ENCODE results near the gene WDR20.

The WDR20 gene

GRCh38 chr14:102182936-102183619 is 43.4 kb downstream of the WDR20 start:
- no peaks in the 10 kb centered on the region for H3K36me3 ChIP-seq (ENCODE audit: insufficient read depth, low read length)
- no peaks in the 10 kb centered on the region for H3K9me3 ChIP-seq (ENCODE audit: low read length)
- H3K4me3 ChIP-seq (ENCODE audit: low read length): no peak overlapping the region
- peaks cover 46% of the 10 kb centered on the region for H3K4me1 ChIP-seq (ENCODE audit: insufficient read depth, low read length)
- no peaks in the 10 kb centered on the region for H3K27me3 ChIP-seq (ENCODE audit: insufficient read depth, low read length)
- H2AFZ ChIP-seq (ENCODE audit: low read depth, low read length): no peak overlapping the region

DNA sequence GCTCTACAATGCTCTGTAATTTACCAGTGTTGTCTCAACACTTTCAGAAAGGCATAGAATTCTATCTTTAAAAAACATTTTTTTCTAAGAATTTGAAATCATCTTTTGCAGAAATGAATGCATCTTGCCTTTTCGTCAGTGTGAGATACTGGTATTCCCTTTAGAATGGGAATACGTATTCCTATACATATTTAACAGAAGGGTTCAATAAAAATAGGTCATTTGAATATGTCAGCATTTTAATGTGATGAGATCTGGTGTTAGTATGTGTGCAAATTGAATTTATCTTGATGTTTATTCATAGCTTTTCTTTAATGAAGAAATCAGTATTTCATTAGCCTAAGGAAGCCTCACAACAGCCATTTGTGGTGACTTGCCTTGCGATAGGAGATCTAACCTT is 44.2 kb downstream of the WDR20 start:
- no peak overlapping the region for H2AFZ ChIP-seq (ENCODE audit: low read depth, low read length)
- no peaks in the 10 kb centered on the region for H3K9me3 ChIP-seq (ENCODE audit: low read length)
- H3K27me3 ChIP-seq (ENCODE audit: insufficient read depth, low read length): no peaks in the 10 kb centered on the region
- H3K36me3 ChIP-seq (ENCODE audit: insufficient read depth, low read length): no peaks in the 10 kb centered on the region
- peak overlapping the region; percentile 33 for H3K4me3 ChIP-seq (ENCODE audit: low read length)
- peaks cover 46% of the 10 kb centered on the region for H3K4me1 ChIP-seq (ENCODE audit: insufficient read depth, low read length)

DNA sequence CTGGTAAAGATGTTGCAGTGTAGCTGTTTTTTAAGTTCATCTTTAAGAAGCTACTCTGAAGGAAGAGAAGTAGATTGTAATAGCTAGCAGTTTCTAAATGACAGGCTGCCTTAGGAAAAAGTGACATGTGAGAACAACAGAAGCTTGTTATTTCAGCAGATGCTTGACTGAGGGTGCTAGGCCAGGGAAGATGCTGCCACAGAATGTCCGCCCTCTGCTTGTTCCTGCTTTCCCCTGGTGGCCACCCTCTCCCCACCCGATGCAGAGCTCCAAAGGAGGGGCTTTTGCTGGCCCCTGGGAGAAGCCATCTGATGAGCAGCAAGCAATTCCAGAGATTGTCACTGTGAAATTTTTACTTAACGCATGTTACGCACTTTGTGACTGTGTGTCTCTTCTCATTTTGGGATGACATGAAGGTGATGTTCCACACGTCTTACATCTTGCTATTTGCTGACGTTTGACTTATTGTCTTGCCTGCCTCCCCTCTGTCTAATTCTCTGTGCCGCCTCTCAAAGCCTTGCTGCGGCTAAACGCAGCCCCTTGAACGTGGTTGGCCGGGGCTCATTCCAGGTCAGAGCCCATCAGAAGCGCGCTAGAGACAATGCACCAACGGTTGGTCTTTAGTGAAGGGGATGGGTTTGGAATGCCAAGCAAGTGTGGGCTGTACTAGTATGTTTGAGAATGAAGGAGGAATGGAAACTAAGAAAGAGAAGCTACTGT is 44.8 kb downstream of the WDR20 start:
- no peaks in the 10 kb centered on the region for H3K9me3 ChIP-seq (ENCODE audit: low read length)
- H3K27me3 ChIP-seq (ENCODE audit: insufficient read depth, low read length): no peaks in the 10 kb centered on the region
- peak overlapping the region; percentile 33 for H3K4me3 ChIP-seq (ENCODE audit: low read length)
- peaks cover 46% of the 10 kb centered on the region for H3K4me1 ChIP-seq (ENCODE audit: insufficient read depth, low read length)
- no peak overlapping the region for H2AFZ ChIP-seq (ENCODE audit: low read depth, low read length)
- no peaks in the 10 kb centered on the region for H3K36me3 ChIP-seq (ENCODE audit: insufficient read depth, low read length)

GRCh38 chr14:102185360-102185759 is 45.7 kb downstream of the WDR20 start:
- Histone ChIP-seq H3K27me3 (ENCODE audit: insufficient read depth, low read length) (no peaks in the 10 kb centered on the region), H2AFZ (ENCODE audit: low read depth, low read length) (no peak overlapping the region), H3K9me3 (ENCODE audit: low read length) (no peaks in the 10 kb centered on the region), H3K4me1 (ENCODE audit: insufficient read depth, low read length) (peaks cover 46% of the 10 kb centered on the region), H3K4me3 (ENCODE audit: low read length) (no peak overlapping the region), H3K36me3 (ENCODE audit: insufficient read depth, low read length) (no peaks in the 10 kb centered on the region)

- no peaks in the 10 kb centered on the region for H3K9me3 ChIP-seq (ENCODE audit: low read length)
- no peak overlapping the region for H2AFZ ChIP-seq (ENCODE audit: low read depth, low read length)
- H3K36me3 ChIP-seq (ENCODE audit: insufficient read depth, low read length): no peaks in the 10 kb centered on the region
- no peak overlapping the region for H3K4me3 ChIP-seq (ENCODE audit: low read length)
- H3K27me3 ChIP-seq (ENCODE audit: insufficient read depth, low read length): no peaks in the 10 kb centered on the region
- peaks cover 46% of the 10 kb centered on the region for H3K4me1 ChIP-seq (ENCODE audit: insufficient read depth, low read length)
Measured at GRCh38 chr14:102187044-102187443, 47.3 kb downstream of the WDR20 start.

DNA sequence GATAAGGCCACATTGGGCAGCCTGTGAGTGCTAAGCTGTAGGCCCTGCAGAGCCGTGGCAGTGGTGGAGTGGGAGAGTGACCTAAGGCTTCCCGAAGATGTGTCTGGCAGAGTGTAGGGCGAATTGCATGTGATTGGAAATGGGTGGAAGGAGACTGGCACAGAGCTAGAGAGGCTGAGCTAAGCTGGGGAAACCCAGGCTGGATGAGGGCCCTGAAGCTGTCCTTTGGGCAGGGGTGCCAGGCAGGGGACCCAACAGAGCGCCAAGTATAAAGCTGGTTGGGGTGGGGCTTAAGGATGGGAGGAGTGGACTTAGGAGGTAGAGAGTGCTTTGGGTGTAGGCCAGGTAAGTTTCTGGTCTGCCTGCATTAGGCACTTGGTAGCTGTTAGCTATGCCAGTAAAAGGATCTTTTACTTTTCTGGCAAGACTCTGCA is 47.9 kb downstream of the WDR20 start:
- H3K4me1 ChIP-seq (ENCODE audit: insufficient read depth, low read length): peaks cover 44% of the 10 kb centered on the region
- no peaks in the 10 kb centered on the region for H3K9me3 ChIP-seq (ENCODE audit: low read length)
- no peaks in the 10 kb centered on the region for H3K27me3 ChIP-seq (ENCODE audit: insufficient read depth, low read length)
- H3K4me3 ChIP-seq (ENCODE audit: low read length): no peak overlapping the region
- H3K36me3 ChIP-seq (ENCODE audit: insufficient read depth, low read length): no peaks in the 10 kb centered on the region
- H2AFZ ChIP-seq (ENCODE audit: low read depth, low read length): no peak overlapping the region

GRCh38 chr14:102188187-102188586 is 48.5 kb downstream of the WDR20 start:
- Histone ChIP-seq H2AFZ (ENCODE audit: low read depth, low read length) (no peak overlapping the region), H3K36me3 (ENCODE audit: insufficient read depth, low read length) (no peaks in the 10 kb centered on the region), H3K27me3 (ENCODE audit: insufficient read depth, low read length) (no peaks in the 10 kb centered on the region), H3K4me1 (ENCODE audit: insufficient read depth, low read length) (peaks cover 43% of the 10 kb centered on the region), H3K9me3 (ENCODE audit: low read length) (no peaks in the 10 kb centered on the region), H3K4me3 (ENCODE audit: low read length) (no peak overlapping the region)

- H3K27me3 ChIP-seq (ENCODE audit: insufficient read depth, low read length): no peaks in the 10 kb centered on the region
- H3K9me3 ChIP-seq (ENCODE audit: low read length): no peaks in the 10 kb centered on the region
- no peak overlapping the region for H2AFZ ChIP-seq (ENCODE audit: low read depth, low read length)
- no peak overlapping the region for H3K4me3 ChIP-seq (ENCODE audit: low read length)
- H3K36me3 ChIP-seq (ENCODE audit: insufficient read depth, low read length): peaks cover 2% of the 10 kb centered on the region
- H3K4me1 ChIP-seq (ENCODE audit: insufficient read depth, low read length): peaks cover 29% of the 10 kb centered on the region
Measured at GRCh38 chr14:102189874-102190273, 50.2 kb downstream of the WDR20 start.

- H2AFZ ChIP-seq (ENCODE audit: low read depth, low read length): no peak overlapping the region
- H3K9me3 ChIP-seq (ENCODE audit: low read length): no peaks in the 10 kb centered on the region
- H3K27me3 ChIP-seq (ENCODE audit: insufficient read depth, low read length): no peaks in the 10 kb centered on the region
- peaks cover 18% of the 10 kb centered on the region for H3K36me3 ChIP-seq (ENCODE audit: insufficient read depth, low read length)
- H3K4me3 ChIP-seq (ENCODE audit: low read length): no peak overlapping the region
- H3K4me1 ChIP-seq (ENCODE audit: insufficient read depth, low read length): peaks cover 5% of the 10 kb centered on the region
Measured at GRCh38 chr14:102192840-102193502, 53.3 kb downstream of the WDR20 start.

DNA sequence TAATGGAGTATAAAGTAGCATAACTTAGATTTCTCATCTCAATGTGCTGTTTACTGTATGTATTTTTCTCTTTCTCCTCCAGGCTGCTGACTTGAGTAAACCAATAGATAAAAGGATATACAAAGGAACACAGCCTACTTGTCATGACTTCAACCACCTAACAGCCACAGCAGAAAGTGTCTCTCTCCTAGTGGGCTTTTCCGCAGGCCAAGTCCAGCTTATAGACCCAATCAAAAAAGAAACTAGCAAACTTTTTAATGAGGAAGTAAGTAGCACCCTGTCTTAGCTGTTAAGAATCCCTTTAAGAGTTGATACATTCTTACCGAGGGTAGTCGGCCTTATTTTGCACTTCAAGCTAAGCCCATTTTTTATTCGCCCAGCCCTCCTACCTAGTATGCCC is 55.2 kb downstream of the WDR20 start:
- no peaks in the 10 kb centered on the region for H3K9me3 ChIP-seq (ENCODE audit: low read length)
- peaks cover 33% of the 10 kb centered on the region for H3K36me3 ChIP-seq (ENCODE audit: insufficient read depth, low read length)
- H2AFZ ChIP-seq (ENCODE audit: low read depth, low read length): no peak overlapping the region
- no peaks in the 10 kb centered on the region for H3K27me3 ChIP-seq (ENCODE audit: insufficient read depth, low read length)
- H3K4me1 ChIP-seq (ENCODE audit: insufficient read depth, low read length): peaks cover 5% of the 10 kb centered on the region
- no peak overlapping the region for H3K4me3 ChIP-seq (ENCODE audit: low read length)

- Histone ChIP-seq H3K4me1 (ENCODE audit: insufficient read depth, low read length) (peaks cover 5% of the 10 kb centered on the region), H2AFZ (ENCODE audit: low read depth, low read length) (no peak overlapping the region), H3K27me3 (ENCODE audit: insufficient read depth, low read length) (no peaks in the 10 kb centered on the region), H3K36me3 (ENCODE audit: insufficient read depth, low read length) (peaks cover 35% of the 10 kb centered on the region), H3K9me3 (ENCODE audit: low read length) (no peaks in the 10 kb centered on the region), H3K4me3 (ENCODE audit: low read length) (no peak overlapping the region)
Measured at GRCh38 chr14:102195446-102195845, 55.7 kb downstream of the WDR20 start.

DNA sequence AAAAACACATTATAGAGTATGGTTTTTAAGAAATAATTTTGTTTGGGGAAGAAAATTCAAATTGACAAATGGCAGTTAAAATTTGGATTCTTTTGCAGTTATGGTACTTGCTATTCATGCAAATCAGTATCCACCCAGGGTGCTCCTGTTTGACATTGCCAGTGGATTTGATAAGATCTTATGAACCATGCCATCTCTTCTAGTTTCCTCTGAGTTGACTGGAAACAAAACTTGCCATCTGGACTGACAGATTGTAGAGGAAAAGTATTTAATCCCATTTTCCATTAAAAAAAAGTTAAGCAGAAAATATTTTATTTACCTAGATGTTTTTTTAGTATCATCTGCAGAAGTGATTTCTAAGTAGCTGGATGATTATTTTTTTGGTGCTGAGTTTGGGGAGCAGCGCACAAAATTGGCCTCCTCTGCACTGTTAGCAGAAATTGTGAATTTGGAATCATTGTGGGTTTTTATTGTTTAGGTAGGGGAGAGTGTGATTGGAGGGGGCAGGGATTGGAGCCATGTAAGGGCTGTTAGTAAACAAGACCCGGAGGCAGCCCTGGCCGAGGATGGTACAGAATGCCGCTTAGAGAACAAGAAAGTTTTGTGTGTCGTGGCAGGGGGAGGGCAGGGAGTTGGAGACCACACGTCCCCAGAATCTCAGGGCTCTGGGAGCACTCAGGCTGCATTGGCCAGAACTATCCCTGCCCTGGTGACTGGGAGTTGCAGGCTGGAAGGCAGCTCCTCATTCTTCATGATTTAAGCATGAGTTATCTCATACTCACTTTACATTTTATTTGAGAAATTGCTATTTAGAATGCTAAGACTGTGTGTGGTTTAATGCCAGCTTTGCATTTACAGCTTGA is 56.6 kb downstream of the WDR20 start:
- H3K36me3 ChIP-seq (ENCODE audit: insufficient read depth, low read length): peaks cover 35% of the 10 kb centered on the region
- H3K9me3 ChIP-seq (ENCODE audit: low read length): no peaks in the 10 kb centered on the region
- H2AFZ ChIP-seq (ENCODE audit: low read depth, low read length): no peak overlapping the region
- H3K4me3 ChIP-seq (ENCODE audit: low read length): no peak overlapping the region
- no peaks in the 10 kb centered on the region for H3K27me3 ChIP-seq (ENCODE audit: insufficient read depth, low read length)
- peaks cover 5% of the 10 kb centered on the region for H3K4me1 ChIP-seq (ENCODE audit: insufficient read depth, low read length)

- Histone ChIP-seq H3K4me1 (ENCODE audit: insufficient read depth, low read length) (peaks cover 5% of the 10 kb centered on the region), H3K36me3 (ENCODE audit: insufficient read depth, low read length) (peaks cover 35% of the 10 kb centered on the region)
Measured at GRCh38 chr14:102196902-102197230, 57.2 kb downstream of the WDR20 start.

More at GRCh38 chr14:102196902-102197230, 57.2 kb downstream of the WDR20 start:
- Histone ChIP-seq H3K4me3 (ENCODE audit: low read length) (no peak overlapping the region), H3K9me3 (ENCODE audit: low read length) (no peaks in the 10 kb centered on the region), H2AFZ (ENCODE audit: low read depth, low read length) (no peak overlapping the region), H3K27me3 (ENCODE audit: insufficient read depth, low read length) (no peaks in the 10 kb centered on the region)

Measured in neuron (in vitro differentiated cells).